VCaP (cell line): ENCODE data around the gene YIPF1.

Experiments used
- H3K27ac ChIP-seq: fragments of 450-650 bp; 2 replicates; pipeline ENCODE4 v1.5.1; 2017
- TF ChIP-seq, protein P1 (sequence below): fragments of 450-650 bp; conservative IDR thresholded peaks from 2 replicates; pipeline ENCODE4 v1.5.1; 2017; ENCODE audit warnings: mild to moderate bottlenecking, moderate library complexity

Gene YIPF1

GRCh38 chr1:53906121-53906520 lies 16.5 kb upstream of the YIPF1 start:
- TF ChIP-seq, protein P1, sequence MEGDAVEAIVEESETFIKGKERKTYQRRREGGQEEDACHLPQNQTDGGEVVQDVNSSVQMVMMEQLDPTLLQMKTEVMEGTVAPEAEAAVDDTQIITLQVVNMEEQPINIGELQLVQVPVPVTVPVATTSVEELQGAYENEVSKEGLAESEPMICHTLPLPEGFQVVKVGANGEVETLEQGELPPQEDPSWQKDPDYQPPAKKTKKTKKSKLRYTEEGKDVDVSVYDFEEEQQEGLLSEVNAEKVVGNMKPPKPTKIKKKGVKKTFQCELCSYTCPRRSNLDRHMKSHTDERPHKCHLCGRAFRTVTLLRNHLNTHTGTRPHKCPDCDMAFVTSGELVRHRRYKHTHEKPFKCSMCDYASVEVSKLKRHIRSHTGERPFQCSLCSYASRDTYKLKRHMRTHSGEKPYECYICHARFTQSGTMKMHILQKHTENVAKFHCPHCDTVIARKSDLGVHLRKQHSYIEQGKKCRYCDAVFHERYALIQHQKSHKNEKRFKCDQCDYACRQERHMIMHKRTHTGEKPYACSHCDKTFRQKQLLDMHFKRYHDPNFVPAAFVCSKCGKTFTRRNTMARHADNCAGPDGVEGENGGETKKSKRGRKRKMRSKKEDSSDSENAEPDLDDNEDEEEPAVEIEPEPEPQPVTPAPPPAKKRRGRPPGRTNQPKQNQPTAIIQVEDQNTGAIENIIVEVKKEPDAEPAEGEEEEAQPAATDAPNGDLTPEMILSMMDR = no peak
- no peak overlapping the region for H3K27ac ChIP-seq

DNA sequence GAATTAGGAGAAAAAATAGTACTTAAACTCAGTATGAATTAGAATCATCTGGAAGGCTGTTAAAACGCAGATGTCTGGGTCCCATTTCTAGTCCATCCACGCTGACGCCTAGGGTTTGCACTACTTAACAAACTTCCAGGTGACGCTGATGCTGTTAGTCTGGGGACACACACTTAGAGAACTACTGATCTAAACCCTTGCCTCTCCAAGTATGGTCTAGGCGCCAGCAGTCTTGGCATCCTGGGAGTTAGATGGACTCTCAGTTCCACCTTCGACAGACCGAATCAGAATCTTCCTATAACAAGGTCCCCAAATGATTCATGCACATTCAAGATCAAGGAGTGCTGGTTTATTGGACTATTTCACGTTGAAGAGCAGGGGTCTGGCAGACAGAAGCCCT lies 15.9 kb upstream of the YIPF1 start:
- H3K27ac ChIP-seq = no peak overlapping the region
- TF ChIP-seq, protein P1 = no peak

GRCh38 chr1:53902235-53903138 lies 12.9 kb upstream of the YIPF1 start:
- TF ChIP-seq, protein P1 = no peak
- peak overlapping the region; percentile 11; the same call in 1 of the 2 replicates for H3K27ac ChIP-seq

DNA sequence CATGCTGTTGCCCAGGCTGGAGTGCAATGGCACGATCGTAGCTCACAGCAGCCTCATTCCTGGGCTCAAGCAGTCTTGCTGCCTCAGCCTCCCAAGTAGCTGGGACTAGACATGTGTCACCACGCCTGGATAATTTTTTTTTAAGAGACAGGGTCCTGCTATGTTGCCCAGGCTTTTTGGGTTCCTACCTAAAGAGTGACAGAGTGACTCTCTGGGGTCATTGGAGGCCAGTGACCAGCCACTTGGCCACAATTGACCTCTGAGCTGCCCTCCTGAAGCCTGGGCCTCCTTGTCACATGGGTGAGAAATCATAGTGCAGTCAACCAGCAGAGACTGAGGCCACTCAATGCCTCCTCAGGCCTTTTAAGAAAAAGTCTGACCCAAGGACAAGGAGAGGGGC lies 10.1 kb upstream of the YIPF1 start:
- peak overlapping the region; percentile 87 for H3K27ac ChIP-seq
- TF ChIP-seq, protein P1 = no peak

DNA sequence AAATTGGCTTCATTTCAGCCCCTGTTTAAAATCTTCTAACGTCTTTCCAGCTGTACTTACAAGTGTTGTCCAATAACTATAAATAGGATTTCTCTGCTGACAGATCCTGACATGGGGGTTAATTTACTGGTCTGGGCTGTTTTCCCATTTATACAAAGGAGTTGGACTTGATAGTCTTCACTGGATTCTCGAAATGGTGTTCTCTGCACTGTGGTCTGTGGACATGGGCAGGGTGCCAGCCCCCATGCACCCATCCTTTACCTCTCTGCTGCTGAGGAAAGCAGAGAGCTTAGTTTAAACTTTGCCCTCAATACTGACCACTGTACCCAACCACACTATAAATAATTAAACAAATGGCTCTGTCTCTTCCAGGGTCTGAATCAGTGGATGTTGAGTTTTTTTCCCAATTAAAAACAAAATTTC lies 9.6 kb upstream of the YIPF1 start:
- TF ChIP-seq, protein P1 = no peak
- peak overlapping the region; percentile 87 for H3K27ac ChIP-seq

- TF ChIP-seq, protein P1 = no peak
Measured at GRCh38 chr1:53896635-53897229, 7.1 kb upstream of the YIPF1 start.

GRCh38 chr1:53895421-53895820 lies 5.8 kb upstream of the YIPF1 start:
- TF ChIP-seq, protein P1 = no peak
- no peak overlapping the region for H3K27ac ChIP-seq

More at GRCh38 chr1:53896635-53897229, 7.1 kb upstream of the YIPF1 start:
- no peak overlapping the region for H3K27ac ChIP-seq
